ENCODE results near the gene UNC119.

- no peak for TF ChIP-seq CTCF (IDR thresholded peaks at IDR 0.05; ENCODE audit: low read depth, low read length, poor library complexity, severe bottlenecking)
- no peak for TF ChIP-seq EZH2phosphoT487 (IDR thresholded peaks at IDR 0.05; ENCODE audit: borderline replicate concordance, low read length)
Observed at GRCh38 chr17:28527859-28528258, 24.6 kb downstream of the UNC119 start.
